Liver (tissue), 3 donors: ENCODE measurements around the gene ERFL.

Source experiments
- ATF3 ChIP-seq: IDR thresholded peaks from 2 replicates; pipeline ENCODE4 v1.6.1; 2016; ENCODE audit warnings: antibody characterized with exemption
- CTCF ChIP-seq: fragments of 150-350 bp; IDR thresholded peaks from 2 replicates; pipeline ENCODE4 v1.5.1; 2017; ENCODE audit warnings: improper control_type of control experiment, low read depth, low read length; ENCODE audit not compliant: missing input control
- EGR1 ChIP-seq, 2 donors: IDR thresholded peaks; 2 replicates each; pipeline ENCODE4 v1.6.1; 2016 to 2018; ENCODE audit warnings: antibody characterized with exemption in 2 of 2, low read depth in 2 of 2
- GABPA ChIP-seq, 2 donors: IDR thresholded peaks in 1 of 2; conservative IDR thresholded peaks in 1 of 2; 2 replicates each; pipeline ENCODE4 v1.6.1; 2016; ENCODE audit warnings: antibody characterized with exemption in 2 of 2, mild to moderate bottlenecking in 1 of 2, moderate library complexity in 1 of 2
- JUND ChIP-seq, 2 donors: IDR thresholded peaks; 2 replicates each; pipeline ENCODE4 v1.6.1; 2016; ENCODE audit warnings: antibody characterized with exemption in 2 of 2
- MAX ChIP-seq: IDR thresholded peaks from 2 replicates; pipeline ENCODE4 v1.6.1; 2016; ENCODE audit warnings: antibody characterized with exemption
- NR2F2 ChIP-seq: IDR thresholded peaks from 2 replicates; pipeline ENCODE4 v1.6.1; 2016; ENCODE audit warnings: antibody characterized with exemption
- RAD21 ChIP-seq, 2 donors: IDR thresholded peaks; 2 replicates each; pipeline ENCODE4 v1.6.1; 2016; ENCODE audit warnings: antibody characterized with exemption in 2 of 2, mild to moderate bottlenecking in 2 of 2
- REST ChIP-seq: IDR thresholded peaks from 2 replicates; pipeline ENCODE4 v1.6.1; 2016; ENCODE audit warnings: antibody characterized with exemption, mild to moderate bottlenecking
- RXRA ChIP-seq, 2 donors: IDR thresholded peaks; 2 replicates each; pipeline ENCODE4 v1.6.1; 2017 to 2018; ENCODE audit warnings: antibody characterized with exemption in 2 of 2, mild to moderate bottlenecking in 1 of 2
- SP1 ChIP-seq: IDR thresholded peaks from 2 replicates; pipeline ENCODE4 v1.6.1; 2018; ENCODE audit warnings: antibody characterized with exemption, mild to moderate bottlenecking
- TAF1 ChIP-seq: conservative IDR thresholded peaks from 2 replicates; pipeline ENCODE4 v1.6.1; 2016; ENCODE audit warnings: antibody characterized with exemption, mild to moderate bottlenecking
- ZBTB33 ChIP-seq: IDR thresholded peaks from 2 replicates; pipeline ENCODE4 v1.6.1; 2016; ENCODE audit warnings: antibody characterized with exemption
- donor health status: healthy.
- donor health status: healthy.

- TF ChIP-seq CTCF = peak; percentile 79
- no peak for TF ChIP-seq ZBTB33
- no peak for TF ChIP-seq EGR1 (IDR thresholded peaks at IDR 0.05; ENCODE audit: low read depth in 2 of 2)
- TF ChIP-seq REST = no peak
- no peak for TF ChIP-seq GABPA (IDR thresholded peaks at IDR 0.05 in 1 of 2, conservative IDR thresholded peaks at IDR 0.05 in 1 of 2)
- TF ChIP-seq RAD21 (IDR thresholded peaks at IDR 0.05) = peak; percentile 85 to 91
- no peak for TF ChIP-seq MAX
- TF ChIP-seq JUND (IDR thresholded peaks at IDR 0.05) = no peak
- TF ChIP-seq TAF1 = no peak
- no peak for TF ChIP-seq ATF3
- no peak for TF ChIP-seq NR2F2
- no peak for TF ChIP-seq RXRA (IDR thresholded peaks at IDR 0.05)
- TF ChIP-seq SP1 = no peak
Measured at GRCh38 chr19:41957838-41958366, 29.7 kb upstream of the ERFL start.
